Astrocyte of the spinal cord (primary cell): ENCODE data around the gene BANK1.

Source experiments
- DNase-seq: peaks from one replicate; pipeline ENCODE4 v3.0.0; 2011; ENCODE audit warnings: low read depth, low spot score
- H3K4me3 ChIP-seq: 2 replicates; pipeline ENCODE4 v1.5.1; 2011; ENCODE audit warnings: low read depth, mild to moderate bottlenecking, low read length, moderate library complexity
- CTCF ChIP-seq: IDR thresholded peaks from 2 replicates; pipeline ENCODE4 v1.5.1; 2012; ENCODE audit warnings: low read depth, mild to moderate bottlenecking, low read length, inconsistent platforms
- in situ Hi-C: cut with HindIII; loops from 2 replicates; pipeline ENCODE4 v1.10.0; 2017; ENCODE audit warnings: low sequenced_read_pairs

Gene BANK1

GRCh38 chr4:101853691-101854090 lies 63.2 kb downstream of the BANK1 start:
- in situ Hi-C loops: no loop called here
- TF ChIP-seq CTCF: no peak
- no peak overlapping the region for H3K4me3 ChIP-seq
- no peak for DNase-seq

GRCh38 chr4:101855239-101855638 lies 64.7 kb downstream of the BANK1 start:
- no peak for TF ChIP-seq CTCF
- no peak for DNase-seq
- no peak overlapping the region for H3K4me3 ChIP-seq
- in situ Hi-C loops: no loop called here

GRCh38 chr4:101856149-101856548 lies 65.6 kb downstream of the BANK1 start:
- in situ Hi-C loops: no loop called here
- TF ChIP-seq CTCF: no peak
- no peak overlapping the region for H3K4me3 ChIP-seq
- no peak for DNase-seq

GRCh38 chr4:101857176-101857575 lies 66.6 kb downstream of the BANK1 start:
- no peak for TF ChIP-seq CTCF
- in situ Hi-C loops: no loop called here
- DNase-seq: no peak
- no peak overlapping the region for H3K4me3 ChIP-seq

GRCh38 chr4:101858641-101859040 lies 68.1 kb downstream of the BANK1 start:
- no peak for DNase-seq
- no peak overlapping the region for H3K4me3 ChIP-seq
- in situ Hi-C loops: no loop called here
- TF ChIP-seq CTCF: no peak

- H3K4me3 ChIP-seq: no peak overlapping the region
- no peak for TF ChIP-seq CTCF
- in situ Hi-C loops: no loop called here
- DNase-seq: no peak
Observed at GRCh38 chr4:101862595-101862994, 72.1 kb downstream of the BANK1 start.

- no peak for DNase-seq
- no peak for TF ChIP-seq CTCF
- in situ Hi-C loops: no loop called here
- no peak overlapping the region for H3K4me3 ChIP-seq
Observed at GRCh38 chr4:101864660-101865059, 74.1 kb downstream of the BANK1 start.
